Activated naive CD4-positive, alpha-beta T cell treated with anti-CD3 and anti-CD28 coated beads, Interleukin-2, amount 50 U/mL, for 16 hours (primary cell): ENCODE measurements around the gene MECP2.

Experiments
- DNase-seq: peaks from one replicate; pipeline ENCODE4 v3.0.0-alpha.2; 2020

Gene MECP2

DNA sequence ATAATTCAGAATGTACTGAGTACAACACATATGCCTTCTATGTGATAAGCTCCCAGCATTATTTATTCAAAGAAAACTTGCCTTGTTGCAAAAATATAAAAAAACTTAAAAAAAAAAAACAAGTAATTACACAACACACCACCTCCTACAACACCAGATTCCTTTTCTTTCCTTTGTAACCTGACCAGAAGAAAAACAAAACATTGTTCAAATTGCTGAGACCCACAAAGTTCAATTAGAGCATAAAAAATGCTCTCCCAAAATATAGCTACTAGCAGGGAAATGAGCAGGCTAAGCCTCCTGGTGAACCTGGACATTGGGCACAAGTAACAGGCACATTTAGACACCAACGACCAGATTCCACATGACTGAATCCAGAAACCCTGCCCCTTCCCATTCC, 38.3 kb downstream of the MECP2 start:
- no peak for DNase-seq

DNA sequence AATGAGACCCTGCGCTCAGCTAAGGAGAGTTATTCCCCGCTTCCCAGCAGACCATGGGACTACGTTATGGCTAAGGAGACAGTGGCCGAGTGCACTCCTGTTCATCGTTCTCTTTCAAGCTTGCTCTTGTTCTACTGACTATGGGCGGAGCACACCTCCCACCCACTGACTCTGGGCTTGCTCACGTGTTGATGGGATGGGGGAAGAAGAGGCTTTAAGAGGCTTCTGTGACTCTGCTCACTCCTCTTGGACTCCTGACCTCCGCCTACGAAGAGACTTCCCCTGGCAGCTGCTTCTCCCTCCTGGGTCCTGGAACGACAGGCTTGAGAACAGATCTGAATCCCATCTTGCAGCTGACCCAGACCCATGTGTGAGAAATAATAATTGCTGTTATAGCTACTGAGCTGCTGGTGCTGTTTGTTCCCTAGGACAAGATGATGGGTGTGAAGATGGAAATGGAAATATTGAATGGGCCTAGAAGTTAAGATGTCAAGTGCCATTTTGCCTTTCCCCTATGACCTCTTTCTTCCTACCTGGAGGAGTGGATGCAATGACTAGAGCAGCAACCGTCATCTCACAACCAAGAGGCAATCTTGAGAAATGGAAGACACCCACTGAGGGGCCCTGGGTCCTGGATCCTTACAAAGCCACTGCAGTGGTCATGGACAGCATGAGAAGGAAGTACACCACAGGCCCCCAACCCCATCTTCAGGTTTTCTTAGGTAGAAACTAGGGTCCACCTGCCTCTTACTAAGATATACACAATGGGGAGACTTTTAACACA, 39.1 kb downstream of the MECP2 start:
- DNase-seq, result no peak

DNA sequence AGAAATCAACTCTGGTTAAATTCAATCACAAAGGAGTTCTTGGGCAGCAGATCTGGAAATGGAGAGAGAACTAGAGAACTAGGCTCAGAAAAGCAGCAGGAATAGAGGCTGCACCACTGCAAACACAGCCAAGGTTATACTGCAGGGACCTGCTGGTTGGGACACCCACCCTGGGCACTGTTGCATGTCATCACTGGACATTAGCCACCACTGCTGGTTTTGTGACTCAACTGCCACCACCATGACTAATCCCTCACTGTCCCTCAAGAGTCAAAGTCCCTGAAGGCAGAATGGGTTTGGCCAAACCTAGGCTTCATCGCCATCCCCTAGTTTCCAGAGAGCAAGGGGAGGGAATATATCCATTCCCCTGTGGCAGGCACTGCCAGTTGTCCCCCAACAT, 39.7 kb downstream of the MECP2 start:
- DNase-seq, result no peak

DNA sequence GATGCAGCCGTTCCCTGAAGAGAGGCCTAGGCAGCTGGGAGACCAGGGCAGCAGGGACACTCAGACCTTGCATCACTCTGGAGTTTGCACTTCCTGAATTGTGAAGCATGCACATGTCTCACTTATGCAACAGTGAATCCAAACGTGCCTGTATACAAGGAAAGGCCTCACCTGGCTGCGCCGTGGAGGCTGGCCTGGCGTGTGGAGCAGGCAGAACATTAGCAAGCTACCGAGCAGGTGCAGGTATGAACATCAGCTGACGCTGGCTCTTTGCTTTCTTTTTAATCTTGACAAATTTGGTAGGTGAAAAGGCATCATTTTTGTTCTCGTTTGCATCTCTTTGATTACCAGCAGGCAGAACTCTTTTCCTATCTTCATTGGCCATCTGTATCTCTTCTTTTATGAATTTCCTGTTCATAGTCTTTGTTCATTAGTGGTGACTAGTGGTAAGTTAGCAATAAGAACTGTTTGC, 40.7 kb downstream of the MECP2 start:
- no peak for DNase-seq

DNA sequence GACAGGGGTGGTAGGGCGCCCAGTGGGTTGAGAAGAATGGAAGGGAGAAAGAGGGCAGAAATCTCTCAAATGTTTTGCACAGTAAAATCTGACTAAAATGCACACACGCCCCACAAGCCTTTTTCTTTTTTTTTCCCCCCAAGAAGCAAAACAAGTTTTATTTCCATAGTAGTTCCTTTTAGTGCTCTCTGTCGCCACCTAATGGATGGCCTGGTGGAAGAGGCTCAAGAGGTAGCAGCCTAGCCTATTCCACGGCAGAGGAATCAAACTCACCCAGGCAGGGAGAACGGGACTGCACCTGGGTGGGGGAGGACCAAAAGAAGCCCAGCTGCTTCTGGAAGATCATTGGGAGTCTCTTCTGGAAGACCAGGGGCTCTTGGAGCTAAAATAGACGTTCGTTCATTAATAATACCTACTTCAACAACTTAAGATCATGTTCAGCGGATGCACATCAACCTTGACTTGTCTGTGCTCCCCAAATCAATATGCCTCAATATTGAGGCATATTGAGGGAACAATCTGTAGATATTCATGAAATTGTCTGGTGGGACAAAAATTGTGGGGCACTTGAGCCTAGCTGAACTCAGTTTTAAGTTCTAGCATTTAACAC, 46.2 kb downstream of the MECP2 start:
- peak; percentile 74 for DNase-seq

DNA sequence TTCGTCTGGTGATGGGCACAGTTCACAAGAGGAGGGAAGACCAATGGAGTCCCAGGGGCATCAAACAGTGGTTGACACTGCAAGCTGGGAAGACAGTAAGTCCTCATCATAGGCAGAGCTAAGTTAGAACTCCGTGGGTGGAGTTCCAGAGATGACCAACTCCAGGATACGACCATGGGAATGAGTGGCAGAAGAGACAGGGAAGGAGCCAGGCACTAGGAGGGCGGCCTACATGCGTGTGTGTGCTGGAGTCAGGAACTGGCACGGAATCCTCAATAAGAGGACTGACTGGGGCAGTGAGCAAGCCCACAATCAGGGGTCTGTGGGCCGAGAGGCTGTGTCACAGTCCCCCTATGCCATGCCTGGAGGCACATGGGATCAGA, 47.4 kb downstream of the MECP2 start:
- DNase-seq, result no peak

DNA sequence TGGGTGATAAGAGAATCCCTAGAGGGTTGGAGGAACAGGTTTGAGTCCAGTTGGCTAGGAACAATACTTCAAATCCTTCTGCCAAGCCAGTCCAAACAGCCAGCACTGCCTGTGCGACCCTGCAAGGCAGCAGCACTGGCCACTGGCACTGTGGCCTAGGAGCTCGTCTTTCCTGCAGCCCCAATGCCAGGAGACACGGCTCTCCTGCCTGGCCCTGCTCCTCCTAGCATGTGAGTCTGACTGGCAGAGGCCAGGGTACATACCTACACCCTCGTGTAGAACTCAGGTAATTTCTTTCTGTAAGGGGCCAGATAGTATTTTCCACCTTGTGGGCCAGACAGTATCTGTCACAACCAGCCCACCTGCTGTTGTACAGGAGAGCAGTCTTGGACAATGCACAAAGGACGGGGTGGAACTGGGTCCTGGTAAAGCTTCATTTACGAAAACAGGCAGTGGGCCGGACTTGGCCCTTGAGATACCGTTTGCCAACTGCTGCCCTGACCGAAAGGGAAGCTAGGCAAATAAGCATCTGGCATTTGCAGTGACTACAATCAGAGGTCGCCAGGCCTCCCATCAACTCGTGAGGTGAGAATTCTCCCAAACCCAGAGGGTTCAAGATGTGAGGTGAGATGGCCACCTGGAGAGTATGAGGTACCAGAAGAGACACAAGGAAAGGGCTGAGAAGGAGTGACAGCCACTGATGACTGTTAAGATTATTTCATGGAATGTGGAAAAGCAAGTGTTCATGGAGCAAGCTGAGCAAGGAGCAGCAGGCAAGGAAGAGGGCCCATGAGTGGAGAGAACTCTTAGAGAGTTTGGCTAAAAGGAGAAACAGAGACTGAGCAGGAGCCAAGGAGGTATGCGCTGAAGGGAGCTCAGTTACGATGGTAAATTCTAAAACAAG, 48.1 kb downstream of the MECP2 start:
- DNase-seq, result no peak

DNA sequence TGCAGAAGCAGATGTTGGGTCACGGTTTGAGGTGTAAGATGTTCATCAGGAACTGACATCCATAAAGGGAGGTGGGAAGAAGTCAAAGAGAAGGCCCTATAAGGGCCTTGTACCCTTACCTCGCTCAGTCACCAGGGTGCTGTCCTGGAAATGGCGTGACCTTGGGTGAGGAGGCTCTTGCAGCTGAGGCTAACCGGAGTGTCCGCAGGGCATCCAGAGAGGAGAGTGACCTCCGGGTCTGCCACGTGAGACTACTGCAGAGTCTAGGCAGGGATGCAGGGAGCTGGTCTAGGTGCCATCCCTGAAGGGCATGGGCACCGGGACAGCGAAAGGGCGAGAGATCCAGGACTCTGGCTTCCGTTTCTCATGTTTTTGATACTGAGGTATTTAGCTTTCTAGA, 49.1 kb downstream of the MECP2 start:
- no peak for DNase-seq

DNA sequence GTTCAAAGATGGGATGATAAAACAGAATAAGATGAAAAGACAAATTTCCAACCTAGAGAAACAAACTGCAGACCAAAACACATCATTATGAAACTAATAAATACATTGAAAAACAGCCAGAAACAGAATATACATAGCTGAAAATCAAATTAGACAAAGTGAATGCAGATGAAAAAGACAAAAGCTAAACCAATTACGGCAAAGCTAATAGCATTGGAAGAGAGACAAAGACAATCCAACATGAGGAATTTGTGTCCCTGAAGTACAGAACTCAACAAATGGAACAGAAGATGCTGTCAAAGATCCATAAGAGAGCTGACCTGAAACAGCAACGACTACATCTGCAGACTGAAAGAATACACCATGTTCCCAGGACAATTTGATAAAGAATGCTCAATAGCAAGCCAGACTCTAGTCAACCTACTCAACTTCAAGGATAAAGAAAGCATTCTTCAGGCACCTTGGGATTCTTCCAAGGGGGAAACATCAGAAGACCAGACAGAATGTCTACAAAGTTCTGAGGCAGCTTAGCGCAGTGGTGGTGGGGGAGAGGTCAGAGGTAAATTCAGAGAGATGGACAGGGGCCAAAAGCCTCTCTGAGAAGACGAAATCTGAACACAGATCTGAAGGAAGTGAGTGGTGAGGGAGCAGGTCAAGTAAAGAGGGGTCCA, 50.4 kb downstream of the MECP2 start:
- no peak for DNase-seq

DNA sequence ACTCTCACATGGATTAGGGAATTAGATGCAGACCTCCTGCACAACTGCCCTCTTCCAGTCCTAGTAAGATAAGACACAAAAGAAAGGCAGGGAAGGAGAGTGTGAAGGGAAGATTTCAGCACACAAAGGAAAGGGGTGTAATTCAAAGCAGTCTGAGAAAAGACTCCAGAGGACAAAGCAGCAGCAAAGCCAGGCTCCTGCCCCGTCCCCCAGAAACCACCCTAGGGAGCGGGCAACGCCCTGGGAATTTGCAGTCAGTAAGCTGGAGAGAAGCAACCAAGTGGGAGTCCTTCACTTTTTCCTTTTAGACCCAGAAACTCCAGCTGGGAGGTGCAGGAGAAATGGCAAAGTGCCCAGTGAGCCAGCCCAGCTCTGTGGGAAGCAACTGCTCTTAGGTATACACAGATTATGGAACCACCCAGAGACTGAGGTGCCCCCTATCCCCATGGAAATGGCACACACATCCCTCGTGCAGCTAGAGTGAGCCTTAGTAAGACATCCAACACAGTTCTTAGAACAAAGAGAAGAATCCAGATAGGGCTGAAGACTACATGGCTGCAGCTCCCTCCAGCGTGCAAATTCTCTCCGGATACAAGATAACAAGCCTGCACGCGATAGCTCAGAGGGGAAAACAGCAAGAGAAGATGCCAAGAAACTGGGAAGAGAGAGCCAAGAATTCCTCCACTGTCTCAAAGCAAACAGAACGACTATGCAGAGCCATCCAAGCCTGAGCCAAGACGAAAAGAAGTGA, 51.3 kb downstream of the MECP2 start:
- no peak for DNase-seq

DNA sequence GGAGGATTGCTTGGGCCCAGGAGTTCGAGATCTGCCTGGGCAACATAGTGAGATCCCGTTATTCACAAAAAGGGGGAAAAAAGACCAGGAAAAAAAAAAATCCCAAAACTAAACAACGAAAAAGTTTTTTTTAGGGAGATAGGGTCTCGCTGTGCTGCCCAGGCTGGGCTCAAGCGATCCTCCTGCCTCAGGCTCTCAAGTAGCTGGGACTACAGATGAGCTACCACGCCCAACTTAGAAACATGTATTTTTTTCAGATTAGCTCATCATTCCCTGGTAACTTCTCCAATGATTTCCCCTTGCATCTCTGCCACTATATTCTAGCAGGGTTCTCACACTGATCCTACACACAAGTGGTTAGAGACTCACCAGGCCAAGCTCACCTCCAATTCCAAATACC, 53.4 kb downstream of the MECP2 start:
- no peak for DNase-seq

DNA sequence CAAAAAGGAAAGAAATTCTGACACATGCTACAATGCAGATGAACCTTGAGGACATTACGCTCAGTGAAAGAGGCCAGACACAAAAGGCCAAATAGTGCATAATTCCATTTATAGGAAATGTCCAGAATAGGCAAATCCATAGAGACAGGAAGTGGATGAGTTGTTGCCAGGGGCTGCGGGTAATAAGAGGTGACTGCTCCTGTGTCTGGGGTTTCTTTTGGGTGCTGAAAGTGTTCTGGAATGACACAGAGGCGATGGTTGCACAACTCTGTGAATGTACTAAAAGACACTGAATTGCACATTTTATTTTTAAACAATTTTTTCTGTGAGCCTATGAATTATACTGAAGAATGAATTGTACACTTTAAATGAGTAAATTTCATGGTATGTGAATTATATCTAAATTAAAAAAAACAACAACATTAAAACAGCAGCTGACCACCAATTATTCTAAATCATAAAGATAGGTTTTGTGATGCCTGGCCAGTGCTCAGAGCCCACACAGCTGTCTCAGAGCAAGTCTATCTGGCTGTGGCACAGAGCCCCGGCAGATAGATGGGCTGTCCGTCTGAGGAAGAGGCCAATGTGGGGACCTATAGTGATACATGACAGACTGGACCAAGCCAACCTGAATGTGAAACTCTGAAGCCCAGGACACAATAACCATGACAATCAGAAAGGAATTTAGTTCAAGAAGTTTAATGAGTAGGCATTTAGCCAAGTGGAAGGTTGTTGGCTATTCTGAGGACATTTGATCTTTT, 54.3 kb downstream of the MECP2 start:
- DNase-seq, result no peak

DNA sequence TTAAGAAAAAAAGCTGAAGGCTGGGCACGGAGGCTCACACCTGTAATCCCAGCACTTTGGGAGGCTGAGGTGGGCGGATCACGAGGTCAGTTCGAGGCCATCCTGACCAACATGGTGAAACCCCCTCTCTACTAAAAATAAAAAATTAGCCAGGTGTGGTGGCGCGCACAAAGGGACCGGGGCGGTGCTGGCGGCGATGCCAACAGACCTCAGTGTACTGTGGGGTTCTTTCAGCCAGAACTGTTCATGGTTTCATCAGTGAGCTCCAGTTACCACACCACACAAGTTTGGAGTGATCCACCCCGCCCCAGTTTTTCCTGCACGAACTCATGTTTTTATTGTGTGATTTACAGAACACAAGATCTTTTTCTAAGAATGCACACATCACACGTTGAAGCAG, 56.7 kb downstream of the MECP2 start:
- no peak for DNase-seq

DNA sequence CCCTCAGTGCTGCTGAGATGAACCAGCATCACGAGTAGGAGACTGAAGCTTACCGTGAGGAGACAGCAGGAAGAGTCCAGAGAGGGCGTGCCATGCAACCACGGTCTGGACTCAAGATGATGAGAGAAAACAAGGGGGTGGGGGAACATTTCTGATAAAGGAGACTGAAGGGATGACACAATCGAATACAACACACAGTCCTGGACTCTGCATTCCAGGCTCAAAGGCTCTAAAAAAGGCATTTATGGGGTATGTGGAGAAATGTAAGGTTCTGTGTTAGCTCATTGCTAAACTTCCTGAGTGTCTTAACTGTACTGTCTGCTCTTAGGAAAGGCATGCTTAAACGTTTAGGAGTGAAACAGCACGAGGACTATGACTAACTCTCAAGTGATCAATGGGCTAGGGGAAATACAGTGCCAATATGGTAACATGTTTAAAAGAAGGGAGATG, 57.2 kb downstream of the MECP2 start:
- DNase-seq, result no peak

DNA sequence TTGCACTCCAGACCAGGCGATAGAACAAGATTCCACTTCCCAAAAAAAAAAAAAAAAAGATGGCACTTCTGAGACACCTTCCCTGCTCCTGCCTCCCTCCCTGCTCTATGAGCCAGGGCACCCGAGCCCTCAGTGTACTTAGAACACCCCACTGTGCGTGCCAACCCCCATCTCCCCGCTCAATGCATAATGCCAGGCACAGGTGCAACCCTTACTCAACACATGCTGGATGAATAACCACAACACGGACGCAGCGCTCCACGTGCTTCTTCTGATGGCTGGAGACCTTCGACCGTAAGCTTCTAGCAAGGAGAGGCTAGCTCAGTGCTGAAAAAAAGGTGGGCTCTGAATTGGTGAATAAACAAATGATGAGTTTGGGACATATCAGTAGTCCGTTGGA, 57.9 kb downstream of the MECP2 start:
- DNase-seq, result no peak

DNA sequence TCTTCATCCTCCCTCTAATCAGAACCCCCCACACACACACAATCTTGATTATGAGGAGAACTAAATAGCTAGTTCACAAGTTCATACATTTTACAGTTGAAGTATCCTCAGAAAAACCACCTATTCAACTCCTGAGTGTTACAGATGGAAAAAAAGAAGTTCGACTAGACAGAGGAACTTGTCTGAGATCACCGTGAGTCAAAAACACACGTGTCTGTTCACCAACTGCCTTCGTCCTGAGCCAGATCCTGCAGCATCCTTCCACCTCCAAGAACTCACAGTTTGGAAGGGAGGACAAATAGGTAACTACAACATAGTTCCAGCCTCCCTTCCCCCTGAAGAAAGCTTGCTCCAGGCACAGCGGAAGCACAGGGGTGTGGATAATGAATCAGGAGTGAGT, 58.9 kb downstream of the MECP2 start:
- no peak for DNase-seq

DNA sequence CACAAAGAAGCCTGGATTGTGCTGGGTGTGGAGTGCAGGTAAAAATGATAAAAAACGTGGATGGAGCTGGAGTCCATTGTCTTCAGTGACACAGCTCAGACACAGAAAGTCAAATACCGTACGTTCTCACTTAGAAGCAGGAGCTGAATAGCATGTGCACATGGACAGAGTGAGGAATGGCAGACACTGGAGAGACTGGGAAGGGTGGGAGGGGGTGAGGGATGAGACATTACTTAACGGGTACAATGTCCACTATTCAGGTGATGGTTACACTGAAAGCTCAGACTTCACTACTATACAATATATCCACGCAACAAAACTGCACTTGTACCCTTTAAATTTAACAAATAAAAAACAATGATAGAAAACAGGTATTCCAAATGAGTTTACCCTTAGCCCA, 59.8 kb downstream of the MECP2 start:
- DNase-seq, result no peak

DNA sequence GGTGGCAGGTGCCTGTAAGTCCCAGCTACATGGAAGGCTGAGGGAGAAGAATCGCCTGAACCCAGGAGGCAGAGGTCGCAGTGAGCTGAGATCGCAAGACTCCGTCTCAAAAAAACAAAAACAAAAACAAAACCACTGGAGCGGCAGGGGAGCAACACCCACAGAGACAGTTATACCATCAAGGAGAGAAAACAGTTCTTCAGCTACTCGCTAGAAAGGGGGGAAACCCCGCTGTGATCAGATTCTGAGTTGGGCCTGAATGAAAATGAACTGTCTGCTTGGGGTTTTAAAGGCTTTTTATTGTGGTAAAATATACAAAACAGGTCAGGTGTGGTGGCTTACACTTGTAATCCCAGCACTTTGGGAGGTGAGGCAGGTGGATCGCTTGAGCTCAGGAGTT, 61.0 kb downstream of the MECP2 start:
- DNase-seq, result no peak

DNA sequence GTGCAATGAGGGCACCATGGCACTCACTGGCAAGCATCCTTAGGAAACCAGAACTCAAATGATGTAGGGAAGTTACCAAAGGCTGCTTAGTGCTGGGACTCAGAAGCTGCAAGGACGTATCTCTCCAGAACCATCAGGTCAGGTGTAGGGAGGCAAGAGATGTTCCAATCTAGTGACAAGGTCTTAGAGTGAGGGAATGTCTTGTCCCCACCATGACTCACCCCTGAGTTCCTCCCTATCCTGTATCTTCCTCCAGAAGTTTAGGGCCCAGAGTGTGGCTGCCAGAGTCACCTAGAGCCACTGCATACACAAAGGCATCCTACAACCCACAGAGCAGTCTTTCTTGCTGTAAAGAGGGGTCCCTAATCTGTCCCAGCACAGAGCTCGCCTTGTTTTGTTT, 63.7 kb downstream of the MECP2 start:
- no peak for DNase-seq

DNA sequence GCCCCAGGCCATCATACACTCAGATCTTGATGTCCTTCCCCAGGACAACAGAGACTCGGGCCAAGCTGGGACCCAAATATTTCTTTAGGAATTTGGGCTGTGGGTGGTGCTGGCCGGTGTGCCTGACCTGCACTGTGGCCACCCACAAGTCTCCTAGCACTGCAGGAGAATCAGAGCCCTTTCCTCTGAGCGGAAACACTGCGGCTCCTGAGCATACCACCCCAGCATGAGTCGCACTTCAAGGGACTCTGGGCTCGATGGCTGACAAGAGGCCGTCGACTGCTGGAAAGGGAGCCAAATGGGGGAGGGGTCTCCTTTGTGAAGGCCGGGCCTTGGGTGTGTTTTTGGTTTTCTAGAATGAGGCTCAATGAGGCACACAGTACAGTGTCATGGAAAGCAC, 64.9 kb downstream of the MECP2 start:
- DNase-seq, result no peak

DNA sequence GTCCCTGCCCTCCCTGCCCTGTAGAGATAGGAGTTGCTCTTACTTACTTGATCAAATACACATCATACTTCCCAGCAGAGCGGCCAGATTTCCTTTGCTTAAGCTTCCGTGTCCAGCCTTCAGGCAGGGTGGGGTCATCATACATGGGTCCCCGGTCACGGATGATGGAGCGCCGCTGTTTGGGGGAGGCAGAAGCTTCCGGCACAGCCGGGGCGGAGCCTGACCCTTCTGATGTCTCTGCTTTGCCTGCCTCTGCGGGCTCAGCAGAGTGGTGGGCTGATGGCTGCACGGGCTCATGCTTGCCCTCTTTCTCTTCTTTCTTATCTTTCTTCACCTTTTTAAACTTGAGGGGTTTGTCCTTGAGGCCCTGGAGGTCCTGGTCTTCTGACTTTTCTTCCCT, 65.4 kb downstream of the MECP2 start:
- DNase-seq, result no peak
